SK-N-SH (cell line): ENCODE results near the gene GALNT17. TPM values are rescaled to one million over a fixed set of nuclear protein-coding genes. Genes with fewer than 3 reads are reported as not detected.

Source experiments
- CTCF ChIA-PET: fragments of 300-600, 350-600 bp; formaldehyde crosslinking; extraction: SDS; loops from one replicate; lab custom pipeline; 2021; lab: Yijun Ruan, JAX
- POLR2A ChIA-PET: fragments of 350-600 bp; sonication (Branson Sonifier 250); formaldehyde crosslinking; extraction: SDS; loops from one replicate; lab custom pipeline; 2020; ENCODE audit warnings: antibody characterized with exemption, inconsistent platforms; lab: Yijun Ruan, JAX
- DNase-seq: peaks from one replicate; pipeline ENCODE4 v3.0.0; 2012
- H2AFZ ChIP-seq: fragments of 200-600 bp; sonication (generic); 2 replicates; pipeline ENCODE4 v1.8.1; 2016; ENCODE audit warnings: antibody characterized with exemption, mild to moderate bottlenecking, low read depth
- H3F3A ChIP-seq: fragments of 200-600 bp; sonication (generic); replicated peaks from 2 replicates; pipeline ENCODE3; 2016; ENCODE audit warnings: antibody characterized with exemption, mild to moderate bottlenecking; ENCODE audit not compliant: insufficient read depth
- H3K27ac ChIP-seq, 2 experiments: fragments of 200-500 bp in 1 of 2; fragments of 200-600 bp in 1 of 2; sonication (Bioruptor generic) in 1 of 2; sonication (generic), shearing (Covaris generic) in 1 of 2; 2 replicates each; pipeline versions ENCODE4 v1.5.1 to v1.6.1; 2014 to 2016; ENCODE audit warnings: low read depth in 2 of 2, inconsistent platforms in 1 of 2, low read length in 1 of 2, mild to moderate bottlenecking in 1 of 2, mixed read lengths in 1 of 2
- H3K27me3 ChIP-seq: fragments of 200-600 bp; sonication (generic), shearing (Covaris generic); 2 replicates; pipeline ENCODE4 v1.6.1; 2016; ENCODE audit warnings: mixed run types; ENCODE audit not compliant: insufficient read depth
- H3K36me3 ChIP-seq, 2 experiments: fragments of 200-500 bp in 1 of 2; fragments of 200-600 bp in 1 of 2; sonication (Bioruptor generic) in 1 of 2; sonication (generic) in 1 of 2; replicated peaks in 1 of 2; 2 replicates each; pipeline versions ENCODE3 to v1.5.1; 2014 to 2016; ENCODE audit warnings: low read length in 1 of 2, mild to moderate bottlenecking in 1 of 2; ENCODE audit not compliant: insufficient read depth in 2 of 2, control insufficient read depth in 1 of 2
- H3K4me1 ChIP-seq, 2 experiments: fragments of 200-500 bp in 1 of 2; fragments of 200-600 bp in 1 of 2; sonication (Bioruptor generic) in 1 of 2; sonication (generic), shearing (Covaris generic) in 1 of 2; 2 replicates each; pipeline versions ENCODE4 v1.5.1 to v1.6.1; 2014 to 2016; ENCODE audit warnings: low read depth in 1 of 2, low read length in 1 of 2, mixed run types in 1 of 2; ENCODE audit not compliant: insufficient read depth in 2 of 2, control insufficient read depth in 1 of 2
- H3K4me2 ChIP-seq: fragments of 200-600 bp; sonication (generic), shearing (Covaris generic); 2 replicates; pipeline ENCODE4 v1.6.1; 2017; ENCODE audit warnings: mixed run types
- H3K4me3 ChIP-seq, 2 experiments: fragments of 200-500 bp in 1 of 2; fragments of 200-600 bp in 1 of 2; sonication (Bioruptor generic) in 1 of 2; sonication (generic), shearing (Covaris generic) in 1 of 2; 2 replicates each; pipeline versions ENCODE4 v1.5.1 to v1.8.1; 2014 to 2016; ENCODE audit warnings: low read depth in 2 of 2, inconsistent platforms in 1 of 2, low read length in 1 of 2, mild to moderate bottlenecking in 1 of 2, mixed read lengths in 1 of 2, moderate library complexity in 1 of 2
- H3K79me2 ChIP-seq: fragments of 200-600 bp; sonication (generic); 2 replicates; pipeline ENCODE4 v1.8.1; 2017; ENCODE audit warnings: mild to moderate bottlenecking; ENCODE audit not compliant: insufficient read depth
- H3K9ac ChIP-seq: fragments of 200-600 bp; sonication (generic); 2 replicates; pipeline ENCODE4 v1.6.1; 2017; ENCODE audit warnings: mixed run types
- H3K9me2 ChIP-seq: fragments of 200-600 bp; sonication (generic); 2 replicates; pipeline ENCODE4 v1.6.1; 2017; ENCODE audit warnings: mixed run types
- H3K9me3 ChIP-seq: fragments of 200-600 bp; sonication (generic); 2 replicates; pipeline ENCODE4 v1.6.1; 2017; ENCODE audit warnings: mixed run types, mild to moderate bottlenecking, moderate library complexity
- H4K20me1 ChIP-seq: fragments of 200-600 bp; sonication (generic); 2 replicates; pipeline ENCODE4 v1.6.1; 2017; ENCODE audit warnings: mild to moderate bottlenecking, mixed run types; ENCODE audit not compliant: insufficient read depth
- CHD2 ChIP-seq: fragments of 150-350 bp; IDR thresholded peaks from 2 replicates; pipeline ENCODE4 v1.6.1; 2018; ENCODE audit warnings: low read length; ENCODE audit not compliant: partially characterized antibody
- EP300 ChIP-seq, 2 experiments: IDR thresholded peaks; 2 replicates each; pipeline versions ENCODE4 v1.4.0 to v1.6.1; 2012; ENCODE audit warnings: borderline replicate concordance in 1 of 2, low read depth in 1 of 2, low read length in 1 of 2
- FOSL2 ChIP-seq: IDR thresholded peaks from 2 replicates; pipeline ENCODE4 v1.4.0; 2012; ENCODE audit warnings: low read depth, mild to moderate bottlenecking, moderate library complexity, borderline replicate concordance
- FOXJ3 ChIP-seq: sonication (generic); formaldehyde crosslinking; IDR thresholded peaks from 2 replicates; pipeline ENCODE4 v1.5.1; 2020; ENCODE audit warnings: mild to moderate bottlenecking, missing genetic modification reagents
- FOXM1 ChIP-seq: IDR thresholded peaks from 2 replicates; pipeline ENCODE4 v1.4.0; 2012; ENCODE audit warnings: low read depth, mild to moderate bottlenecking
- GABPA ChIP-seq: IDR thresholded peaks from 2 replicates; pipeline ENCODE4 v1.4.0; 2012; ENCODE audit warnings: low read depth, mild to moderate bottlenecking
- GATA2 ChIP-seq: sonication (generic); formaldehyde crosslinking; IDR thresholded peaks from 2 replicates; pipeline ENCODE4 v1.5.0; 2020; ENCODE audit warnings: mild to moderate bottlenecking, missing genetic modification reagents
- JUND ChIP-seq: IDR thresholded peaks from 2 replicates; pipeline ENCODE4 v1.4.0; 2012
- MXI1 ChIP-seq: IDR thresholded peaks from 2 replicates; pipeline ENCODE4 v1.6.1; 2012; ENCODE audit warnings: mild to moderate bottlenecking, low read depth, low read length, improper control_type of control experiment
- RAD21 ChIP-seq: IDR thresholded peaks from 2 replicates; pipeline ENCODE4 v1.6.1; 2012; ENCODE audit warnings: mild to moderate bottlenecking, low read length
- RXRA ChIP-seq: IDR thresholded peaks from 2 replicates; pipeline ENCODE4 v1.4.0; 2012; ENCODE audit warnings: low read depth, mild to moderate bottlenecking, borderline replicate concordance
- SIN3A ChIP-seq: IDR thresholded peaks from 2 replicates; pipeline ENCODE4 v1.6.1; 2012; ENCODE audit warnings: low read depth, mild to moderate bottlenecking, low read length, moderate library complexity, borderline replicate concordance
- SMC3 ChIP-seq: IDR thresholded peaks from 2 replicates; pipeline ENCODE4 v1.6.1; 2012; ENCODE audit warnings: low read depth, low read length, improper control_type of control experiment
- TEAD4 ChIP-seq: IDR thresholded peaks from 2 replicates; pipeline ENCODE4 v1.4.0; 2012; ENCODE audit warnings: mild to moderate bottlenecking, borderline replicate concordance; ENCODE audit not compliant: insufficient read depth
- WGBS: methylation state at CpG from one replicate; pipeline ENCODE4 v1.1.6; 2017; ENCODE audit warnings: low lambda C conversion rate; 5-methylcytosine and 5-hydroxymethylcytosine counted together
- polyA plus RNA-seq, 3 experiments: library from polyadenylated mRNA; depleted of rRNA; stranded (reverse); fragments of >200 nt; gene quantifications; 2 replicates each; pipeline ENCODE4 v1.2.3, GENCODE V29; 2012
- TF ChIP-seq, protein P1 (sequence below): fragments of 200-600 bp; sonication (generic); IDR thresholded peaks from 2 replicates; pipeline ENCODE4 v1.6.1; 2017; ENCODE audit warnings: antibody characterized with exemption, mild to moderate bottlenecking, moderate library complexity
- TF ChIP-seq, protein P2 (sequence below): fragments of 150-350 bp; IDR thresholded peaks from 2 replicates; pipeline ENCODE4 v1.6.1; 2016; ENCODE audit warnings: mild to moderate bottlenecking, low read depth, low read length

The GALNT17 gene
- polyA plus RNA-seq, 1 of the 3 experiments (the other 2 are of a cell fraction): not detected

- H4K20me1 ChIP-seq: no peaks in the 10 kb centered on the region
- no peaks in the 10 kb centered on the region for H3F3A ChIP-seq
- TF ChIP-seq, protein P1, sequence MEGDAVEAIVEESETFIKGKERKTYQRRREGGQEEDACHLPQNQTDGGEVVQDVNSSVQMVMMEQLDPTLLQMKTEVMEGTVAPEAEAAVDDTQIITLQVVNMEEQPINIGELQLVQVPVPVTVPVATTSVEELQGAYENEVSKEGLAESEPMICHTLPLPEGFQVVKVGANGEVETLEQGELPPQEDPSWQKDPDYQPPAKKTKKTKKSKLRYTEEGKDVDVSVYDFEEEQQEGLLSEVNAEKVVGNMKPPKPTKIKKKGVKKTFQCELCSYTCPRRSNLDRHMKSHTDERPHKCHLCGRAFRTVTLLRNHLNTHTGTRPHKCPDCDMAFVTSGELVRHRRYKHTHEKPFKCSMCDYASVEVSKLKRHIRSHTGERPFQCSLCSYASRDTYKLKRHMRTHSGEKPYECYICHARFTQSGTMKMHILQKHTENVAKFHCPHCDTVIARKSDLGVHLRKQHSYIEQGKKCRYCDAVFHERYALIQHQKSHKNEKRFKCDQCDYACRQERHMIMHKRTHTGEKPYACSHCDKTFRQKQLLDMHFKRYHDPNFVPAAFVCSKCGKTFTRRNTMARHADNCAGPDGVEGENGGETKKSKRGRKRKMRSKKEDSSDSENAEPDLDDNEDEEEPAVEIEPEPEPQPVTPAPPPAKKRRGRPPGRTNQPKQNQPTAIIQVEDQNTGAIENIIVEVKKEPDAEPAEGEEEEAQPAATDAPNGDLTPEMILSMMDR: no peak
- TF ChIP-seq CHD2 (no peak), GATA2 (CRISPR knock-in tag) (no peak), SIN3A (no peak), GABPA (no peak), TEAD4 (no peak), RXRA (no peak), FOXM1 (no peak), SMC3 (no peak), FOXJ3 (CRISPR knock-in tag) (no peak), RAD21 (no peak), JUND (no peak), EP300 (IDR thresholded peaks at IDR 0.05; ENCODE audit: borderline replicate concordance in 1 of 2, low read depth in 1 of 2, low read length in 1 of 2) (no peak), MXI1 (no peak), FOSL2 (no peak)
- TF ChIP-seq, protein P2, sequence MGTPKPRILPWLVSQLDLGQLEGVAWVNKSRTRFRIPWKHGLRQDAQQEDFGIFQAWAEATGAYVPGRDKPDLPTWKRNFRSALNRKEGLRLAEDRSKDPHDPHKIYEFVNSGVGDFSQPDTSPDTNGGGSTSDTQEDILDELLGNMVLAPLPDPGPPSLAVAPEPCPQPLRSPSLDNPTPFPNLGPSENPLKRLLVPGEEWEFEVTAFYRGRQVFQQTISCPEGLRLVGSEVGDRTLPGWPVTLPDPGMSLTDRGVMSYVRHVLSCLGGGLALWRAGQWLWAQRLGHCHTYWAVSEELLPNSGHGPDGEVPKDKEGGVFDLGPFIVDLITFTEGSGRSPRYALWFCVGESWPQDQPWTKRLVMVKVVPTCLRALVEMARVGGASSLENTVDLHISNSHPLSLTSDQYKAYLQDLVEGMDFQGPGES: no peak
- DNase-seq: no peak
- ChIA-PET POLR2A (no interaction called here), CTCF (interaction anchor here (1.4 kb wide), 1 partner anchor 19 kb away, joined by 3 read pairs; no protein-coding TSS in a partner anchor)
- no peak overlapping the region for H3K9ac ChIP-seq
- H3K4me2 ChIP-seq: no peak overlapping the region
- H3K9me3 ChIP-seq: peaks cover 7% of the 10 kb centered on the region; the same call in 1 of the 2 replicates
- no peak overlapping the region for H3K4me3 ChIP-seq
- H3K4me1 ChIP-seq: no peaks in the 10 kb centered on the region
- no peak overlapping the region for H2AFZ ChIP-seq
- no peak overlapping the region for H3K27ac ChIP-seq
- 4% methylated on average over 16 of the region's 16 CpGs for whole genome bisulfite sequencing
- H3K27me3 ChIP-seq: no peaks in the 10 kb centered on the region
- H3K9me2 ChIP-seq: no peaks in the 10 kb centered on the region
- H3K79me2 ChIP-seq: no peaks in the 10 kb centered on the region
- no peaks in the 10 kb centered on the region for H3K36me3 ChIP-seq
Measured at GRCh38 chr7:71236230-71237105, 104.5 kb downstream of the GALNT17 start.
